GM12878 (cell line): ENCODE data around the gene SEMA3A. TPM values are rescaled to one million over a fixed set of nuclear protein-coding genes. Genes with fewer than 3 reads are reported as not detected.
"Not testable (repeated sequence)": the region's sequence is repeated elsewhere in the genome, so short reads cannot be mapped to it uniquely, and the experiment has no call there.

ENCODE experiments used
- ATAC-seq: fragments of 200-7000 bp; cut with Tn5 transposase; 3 replicates; pipeline ENCODE4 v1.9.1; 2020; ENCODE audit warnings: mild to moderate bottlenecking, moderate library complexity
- BruUV-seq: library from RNA; stranded (reverse); fragments of 400-500 nt; replicated peaks from 2 replicates; lab custom pipeline; 2021; lab: Mats Ljungman, UMichigan
- CTCF ChIA-PET: fragments of 300-600 bp; sonication (Branson Sonifier 250); formaldehyde crosslinking; extraction: SDS; loops from one replicate; lab custom pipeline; 2021; ENCODE audit warnings: inconsistent platforms; lab: Yijun Ruan, JAX
- POLR2A ChIA-PET: fragments of 350-600 bp; formaldehyde crosslinking; extraction: SDS; loops from one replicate; lab custom pipeline; 2021; ENCODE audit warnings: inconsistent platforms; lab: Charles Lee
- RAD21 ChIA-PET: fragments of 300-600 bp; sonication (Branson Sonifier 250); formaldehyde crosslinking; loops from one replicate; lab custom pipeline; 2023; ENCODE audit warnings: antibody characterized with exemption; ENCODE audit not compliant: unreplicated experiment; lab: Charles Lee
- SMC1A ChIA-PET: fragments of 300-600 bp; sonication (Branson Sonifier 250); formaldehyde crosslinking; loops from one replicate; lab custom pipeline; 2023; ENCODE audit not compliant: unreplicated experiment, uncharacterized antibody; lab: Charles Lee
- DNase-seq: peaks from one replicate; pipeline ENCODE4 v3.0.0-alpha.2; 2011; ENCODE audit warnings: low read depth, low spot score
- FAIRE-seq: peaks from 3 replicates; lab custom pipeline; 2011; peaks lifted over from hg19 to GRCh38; lab: Jason Lieb, UNC
- H2AFZ ChIP-seq: 2 replicates; pipeline ENCODE4 v1.6.0; 2011; ENCODE audit warnings: low read depth, low read length, control low read depth; ENCODE audit not compliant: control insufficient read depth
- H3K27ac ChIP-seq: 2 replicates; pipeline ENCODE4 v1.5.1; 2011; ENCODE audit warnings: control low read depth; ENCODE audit not compliant: control insufficient read depth, insufficient read depth
- H3K27me3 ChIP-seq, 2 experiments: replicated peaks in 1 of 2; 2 replicates each; pipeline versions ENCODE4 v1.6.0 to v1.6.1; 2011; ENCODE audit warnings: low read length in 1 of 2; ENCODE audit not compliant: control insufficient read depth in 2 of 2, insufficient read depth in 2 of 2
- H3K36me3 ChIP-seq, 2 experiments: 2 replicates each; pipeline ENCODE4 v1.5.1; 2011; ENCODE audit warnings: low read length in 1 of 2; ENCODE audit not compliant: control insufficient read depth in 2 of 2, insufficient read depth in 2 of 2
- H3K4me1 ChIP-seq: 2 replicates; pipeline ENCODE4 v1.6.1; 2011; ENCODE audit warnings: mild to moderate bottlenecking, low read length, moderate library complexity, mixed read lengths; ENCODE audit not compliant: control insufficient read depth, insufficient read depth
- H3K4me2 ChIP-seq: 2 replicates; pipeline ENCODE4 v1.6.0; 2011; ENCODE audit warnings: control low read depth; ENCODE audit not compliant: control insufficient read depth, insufficient read depth
- H3K4me3 ChIP-seq: fragments of 200-600 bp; sonication (generic); 2 replicates; pipeline ENCODE4 v1.5.1; 2016
- H3K79me2 ChIP-seq: 2 replicates; pipeline ENCODE4 v1.6.0; 2011; ENCODE audit warnings: low read length; ENCODE audit not compliant: control insufficient read depth, insufficient read depth
- H3K9ac ChIP-seq: 2 replicates; pipeline ENCODE4 v1.8.0; 2011; ENCODE audit warnings: low read length, control low read depth, mixed read lengths; ENCODE audit not compliant: control insufficient read depth, insufficient read depth
- H3K9me3 ChIP-seq: replicated peaks from 3 replicates; pipeline ENCODE4 v1.5.1; 2011; ENCODE audit warnings: mild to moderate bottlenecking, low read length; ENCODE audit not compliant: control insufficient read depth, insufficient read depth
- H4K20me1 ChIP-seq: 2 replicates; pipeline ENCODE4 v1.6.0; 2011; ENCODE audit not compliant: control insufficient read depth, insufficient read depth
- CHD1 ChIP-seq: IDR thresholded peaks from 2 replicates; pipeline ENCODE4 v1.6.1; 2012; ENCODE audit warnings: low read depth, low read length, improper control_type of control experiment
- E2F4 ChIP-seq: IDR thresholded peaks from 2 replicates; pipeline ENCODE4 v1.6.1; 2012; ENCODE audit warnings: low read depth, low read length, improper control_type of control experiment
- EP300 ChIP-seq, 2 experiments: fragments of 150-350 bp in 1 of 2; IDR thresholded peaks; 2 replicates each; pipeline ENCODE4 v1.6.1; 2011 to 2012; ENCODE audit warnings: low read depth in 2 of 2, low read length in 2 of 2, borderline replicate concordance in 1 of 2, improper control_type of control experiment in 1 of 2, inconsistent platforms in 1 of 2; ENCODE audit not compliant: control insufficient read depth in 1 of 2
- HDAC2 ChIP-seq: fragments of 200-600 bp; sonication (generic); IDR thresholded peaks from 2 replicates; pipeline ENCODE4 v1.6.1; 2017
- HDAC6 ChIP-seq: fragments of 200-600 bp; sonication (generic); IDR thresholded peaks from one replicate; pipeline ENCODE4 v1.8.0; 2017; ENCODE audit warnings: antibody characterized with exemption; ENCODE audit not compliant: unreplicated experiment
- NFYB ChIP-seq: IDR thresholded peaks from 2 replicates; pipeline ENCODE4 v1.6.1; 2011; ENCODE audit warnings: low read depth, mild to moderate bottlenecking, low read length, improper control_type of control experiment, moderate library complexity; ENCODE audit not compliant: insufficient read depth
- WGBS: methylation state at CpG from one replicate; pipeline ENCODE4 v1.1.6; 2016; ENCODE audit warnings: low lambda C conversion rate; ENCODE audit not compliant: insufficient replicate concordance, insufficient coverage; ENCODE audit errors: missing lambda C conversion rate; 5-methylcytosine and 5-hydroxymethylcytosine counted together
- in situ Hi-C: fragments of 300-500 bp; cut with MboI; formaldehyde crosslinking; loops from 9 replicates; pipeline ENCODE4 v1.14.3; 2018; ENCODE audit warnings: mixed read lengths
- intact Hi-C: fragments of 100-400 bp; cut with micrococcal nuclease; formaldehyde crosslinking; loops from one replicate; pipeline ENCODE4 v1.14.2; 2022; ENCODE audit not compliant: unreplicated experiment
- polyA plus RNA-seq, 11 experiments: library from polyadenylated mRNA; depleted of rRNA in 4 of 11; unstranded in 6 of 11; stranded (reverse) in 5 of 11; fragments of >200 nt; fragmentation: Nextera tagmentation in 4 of 11; fragmentation: Illumina TruSeq in 1 of 11; extraction: Ambion mirVana in 4 of 11; extraction: Trizol in 1 of 11; gene quantifications; 1 replicate in 1 of 11; 2 replicates in 10 of 11; pipeline versions ENCODE4 v1.2.1 to v1.2.3, GENCODE V29; 2011 to 2016; ENCODE audit warnings: inconsistent platforms in 2 of 11, missing spikeins in 2 of 11, low read depth in 1 of 11
- total RNA-seq, 4 experiments: library from RNA; depleted of rRNA in 3 of 4; stranded (reverse); fragments of >200 nt in 3 of 4; fragmentation: Illumina TruSeq in 1 of 4; extraction: Trizol in 1 of 4; gene quantifications; 2 replicates each; pipeline versions ENCODE4 v1.2.1 to v1.2.3, GENCODE V29; 2013 to 2021
- TF ChIP-seq, protein P1 (sequence below): fragments of 450-650 bp; IDR thresholded peaks from 2 replicates; pipeline ENCODE4 v1.6.1; 2014; ENCODE audit warnings: mild to moderate bottlenecking
- TF ChIP-seq, protein P2 (sequence below): fragments of 450-650 bp; formaldehyde crosslinking; IDR thresholded peaks from 2 replicates; pipeline ENCODE4 v1.4.0; 2020; ENCODE audit warnings: mild to moderate bottlenecking, moderate library complexity

Gene SEMA3A
- total and polyA plus RNA-seq, 10 of the 15 experiments (the other 5 are each of a cell fraction or from before 2014, with no cell fraction given) = 0.01 to 3.3 (median 0.24) TPM

DNA sequence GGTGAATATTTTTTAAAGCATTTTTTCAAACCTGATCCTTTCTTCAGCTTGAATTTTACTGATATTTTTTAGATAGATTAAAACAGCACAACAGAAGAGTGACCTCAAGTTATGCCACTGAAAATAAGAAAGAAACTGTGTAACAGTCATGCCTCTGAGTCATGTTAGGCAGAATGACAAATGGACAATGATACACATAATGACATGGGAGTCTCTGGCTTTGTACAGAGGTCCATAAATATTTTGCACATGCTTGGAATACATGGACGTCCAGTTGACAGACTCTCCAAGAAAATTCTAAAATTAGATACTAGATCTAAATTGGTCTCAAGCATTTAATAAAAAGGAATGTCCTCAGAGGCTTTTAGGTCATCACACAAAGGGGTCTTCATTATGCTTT is 21.9 kb upstream of the SEMA3A start (continued):
- TF ChIP-seq EP300 (IDR thresholded peaks at IDR 0.05; ENCODE audit: borderline replicate concordance in 1 of 2, control insufficient read depth in 1 of 2, low read depth in 2 of 2, low read length in 2 of 2) (no peak), E2F4 (no peak), HDAC6 (no peak)

- ATAC-seq, H3K27me3 ChIP-seq, H3K9me3 ChIP-seq, in situ Hi-C loops, H3K79me2 ChIP-seq, H4K20me1 ChIP-seq, FAIRE-seq, intact Hi-C loops, H3K9ac ChIP-seq, H3K36me3 ChIP-seq, H3K4me1 ChIP-seq, BruUV-seq, H3K27ac ChIP-seq, H2AFZ ChIP-seq, H3K4me3 ChIP-seq, H3K4me2 ChIP-seq, DNase-seq: not testable (repeated sequence)
- ChIA-PET SMC1A (interaction anchor here (1.1 kb wide), 1 partner anchor 141 kb away, joined by 3 read pairs; no protein-coding TSS in a partner anchor), RAD21 (interaction anchor here (0.6 to 1.5 kb wide), 2 partner anchors 10 to 15 kb away, joined by 3 to 4 read pairs; no protein-coding TSS in a partner anchor), CTCF (interaction anchor here (1.6 kb wide), 1 partner anchor 100 kb away, joined by 3 read pairs; no protein-coding TSS in a partner anchor), POLR2A (interaction anchor here (0.6 kb wide), 1 partner anchor 872 kb away, joined by 4 read pairs; no protein-coding TSS in a partner anchor)
- 10% methylated on average over 6 of the region's 6 CpGs for WGBS
These were observed 20.2 kb upstream of the SEMA3A start for GRCh38 chr7:84214757-84215156.

GRCh38 chr7:84210301-84210700 is 15.7 kb upstream of the SEMA3A start:
- no TSS peak for BruUV-seq
- SMC1A ChIA-PET = no interaction called here

More at GRCh38 chr7:84210301-84210700, 15.7 kb upstream of the SEMA3A start:
- FAIRE-seq (no peak), ATAC-seq (no peak), DNase-seq (no peak)
- H3K79me2 ChIP-seq = no peaks in the 10 kb centered on the region
- 8% methylated on average over 3 of the region's 3 CpGs for WGBS
- H3K4me1 ChIP-seq = no peaks in the 10 kb centered on the region
- H3K4me3 ChIP-seq = no peak overlapping the region
- ChIA-PET POLR2A (no interaction called here), RAD21 (no interaction called here), CTCF (no interaction called here)
- no peak overlapping the region for H3K4me2 ChIP-seq
- H3K27ac ChIP-seq = no peak overlapping the region
- H3K27me3 ChIP-seq = no peaks in the 10 kb centered on the region
- intact Hi-C loops = no loop called here
- H4K20me1 ChIP-seq = no peaks in the 10 kb centered on the region
- no peak overlapping the region for H2AFZ ChIP-seq
- H3K36me3 ChIP-seq = no peaks in the 10 kb centered on the region
- in situ Hi-C loops = no loop called here
- no peak overlapping the region for H3K9ac ChIP-seq
- no peaks in the 10 kb centered on the region for H3K9me3 ChIP-seq
- no peak for TF ChIP-seq HDAC2
- TF ChIP-seq CHD1 = no peak
- TF ChIP-seq, protein P1, sequence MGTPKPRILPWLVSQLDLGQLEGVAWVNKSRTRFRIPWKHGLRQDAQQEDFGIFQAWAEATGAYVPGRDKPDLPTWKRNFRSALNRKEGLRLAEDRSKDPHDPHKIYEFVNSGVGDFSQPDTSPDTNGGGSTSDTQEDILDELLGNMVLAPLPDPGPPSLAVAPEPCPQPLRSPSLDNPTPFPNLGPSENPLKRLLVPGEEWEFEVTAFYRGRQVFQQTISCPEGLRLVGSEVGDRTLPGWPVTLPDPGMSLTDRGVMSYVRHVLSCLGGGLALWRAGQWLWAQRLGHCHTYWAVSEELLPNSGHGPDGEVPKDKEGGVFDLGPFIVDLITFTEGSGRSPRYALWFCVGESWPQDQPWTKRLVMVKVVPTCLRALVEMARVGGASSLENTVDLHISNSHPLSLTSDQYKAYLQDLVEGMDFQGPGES = no peak
- TF ChIP-seq, protein P2, sequence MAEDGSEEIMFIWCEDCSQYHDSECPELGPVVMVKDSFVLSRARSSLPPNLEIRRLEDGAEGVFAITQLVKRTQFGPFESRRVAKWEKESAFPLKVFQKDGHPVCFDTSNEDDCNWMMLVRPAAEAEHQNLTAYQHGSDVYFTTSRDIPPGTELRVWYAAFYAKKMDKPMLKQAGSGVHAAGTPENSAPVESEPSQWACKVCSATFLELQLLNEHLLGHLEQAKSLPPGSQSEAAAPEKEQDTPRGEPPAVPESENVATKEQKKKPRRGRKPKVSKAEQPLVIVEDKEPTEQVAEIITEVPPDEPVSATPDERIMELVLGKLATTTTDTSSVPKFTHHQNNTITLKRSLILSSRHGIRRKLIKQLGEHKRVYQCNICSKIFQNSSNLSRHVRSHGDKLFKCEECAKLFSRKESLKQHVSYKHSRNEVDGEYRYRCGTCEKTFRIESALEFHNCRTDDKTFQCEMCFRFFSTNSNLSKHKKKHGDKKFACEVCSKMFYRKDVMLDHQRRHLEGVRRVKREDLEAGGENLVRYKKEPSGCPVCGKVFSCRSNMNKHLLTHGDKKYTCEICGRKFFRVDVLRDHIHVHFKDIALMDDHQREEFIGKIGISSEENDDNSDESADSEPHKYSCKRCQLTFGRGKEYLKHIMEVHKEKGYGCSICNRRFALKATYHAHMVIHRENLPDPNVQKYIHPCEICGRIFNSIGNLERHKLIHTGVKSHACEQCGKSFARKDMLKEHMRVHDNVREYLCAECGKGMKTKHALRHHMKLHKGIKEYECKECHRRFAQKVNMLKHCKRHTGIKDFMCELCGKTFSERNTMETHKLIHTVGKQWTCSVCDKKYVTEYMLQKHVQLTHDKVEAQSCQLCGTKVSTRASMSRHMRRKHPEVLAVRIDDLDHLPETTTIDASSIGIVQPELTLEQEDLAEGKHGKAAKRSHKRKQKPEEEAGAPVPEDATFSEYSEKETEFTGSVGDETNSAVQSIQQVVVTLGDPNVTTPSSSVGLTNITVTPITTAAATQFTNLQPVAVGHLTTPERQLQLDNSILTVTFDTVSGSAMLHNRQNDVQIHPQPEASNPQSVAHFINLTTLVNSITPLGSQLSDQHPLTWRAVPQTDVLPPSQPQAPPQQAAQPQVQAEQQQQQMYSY (CRISPR knock-in tag) = no peak
- TF ChIP-seq NFYB = no peak
